HUES6 (cell line): ENCODE measurements around the gene KDM5B.

Source experiments
- H3K27ac ChIP-seq: 2 replicates; pipeline ENCODE4 v1.7.0; 2013; ENCODE audit warnings: low read depth, mild to moderate bottlenecking, low read length, inconsistent platforms
- H3K27me3 ChIP-seq: 2 replicates; pipeline ENCODE4 v1.6.1; 2013; ENCODE audit warnings: low read length; ENCODE audit not compliant: control insufficient read depth, insufficient read depth
- H3K36me3 ChIP-seq: 2 replicates; pipeline ENCODE4 v1.6.1; 2013; ENCODE audit warnings: low read length; ENCODE audit not compliant: control insufficient read depth, insufficient read depth
- H3K4me1 ChIP-seq: 2 replicates; pipeline ENCODE4 v1.6.1; 2013; ENCODE audit warnings: low read length; ENCODE audit not compliant: control insufficient read depth, insufficient read depth
- H3K4me3 ChIP-seq: 2 replicates; pipeline ENCODE4 v1.5.1; 2013; ENCODE audit warnings: low read depth, low read length
- H3K9ac ChIP-seq: one replicate; pipeline ENCODE4 v1.6.1; 2013; ENCODE audit warnings: mild to moderate bottlenecking, low read length
- H3K9me3 ChIP-seq: 2 replicates; pipeline ENCODE4 v1.6.1; 2013; ENCODE audit warnings: low read depth, low read length; ENCODE audit not compliant: control insufficient read depth, insufficient read depth

The KDM5B gene

GRCh38 chr1:202788800-202789199, 19.4 kb downstream of the KDM5B start:
- H3K36me3 ChIP-seq: peaks cover 2% of the 10 kb centered on the region; the same call in 1 of the 2 replicates
- H3K9me3 ChIP-seq: no peaks in the 10 kb centered on the region
- H3K9ac ChIP-seq: no peak overlapping the region
- no peaks in the 10 kb centered on the region for H3K27me3 ChIP-seq
- H3K27ac ChIP-seq: no peak overlapping the region
- H3K4me3 ChIP-seq: no peak overlapping the region
- H3K4me1 ChIP-seq: no peaks in the 10 kb centered on the region

GRCh38 chr1:202786804-202787203, 21.4 kb downstream of the KDM5B start:
- H3K4me3 ChIP-seq: no peak overlapping the region
- H3K9ac ChIP-seq: no peak overlapping the region
- H3K4me1 ChIP-seq: no peaks in the 10 kb centered on the region
- H3K27me3 ChIP-seq: no peaks in the 10 kb centered on the region
- H3K36me3 ChIP-seq: peaks cover 5% of the 10 kb centered on the region; the same call in 1 of the 2 replicates
- H3K27ac ChIP-seq: no peak overlapping the region
- H3K9me3 ChIP-seq: no peaks in the 10 kb centered on the region

DNA sequence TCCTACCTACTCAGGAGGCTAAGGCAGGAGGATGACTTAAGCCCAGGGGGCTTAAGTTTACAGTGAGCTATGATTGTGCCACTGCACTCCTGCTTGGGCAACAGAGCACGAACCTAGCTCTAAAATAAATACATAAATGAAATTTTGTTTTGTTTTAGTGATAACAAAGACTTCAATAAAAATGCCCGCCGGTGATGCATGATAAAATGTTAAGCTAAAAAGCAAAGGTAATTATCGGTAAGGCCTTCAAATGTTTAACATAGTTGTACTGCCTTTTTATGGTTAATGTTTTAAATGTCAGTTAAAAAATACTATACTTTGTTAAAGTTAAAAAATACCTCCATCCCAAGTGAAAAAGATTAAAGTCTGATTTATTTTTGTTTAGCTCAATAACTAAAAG, 27.0 kb downstream of the KDM5B start:
- no peak overlapping the region for H3K4me3 ChIP-seq
- H3K27me3 ChIP-seq: no peaks in the 10 kb centered on the region
- H3K36me3 ChIP-seq: peaks cover 19% of the 10 kb centered on the region
- no peaks in the 10 kb centered on the region for H3K9me3 ChIP-seq
- H3K27ac ChIP-seq: no peak overlapping the region
- no peak overlapping the region for H3K9ac ChIP-seq
- H3K4me1 ChIP-seq: no peaks in the 10 kb centered on the region

- H3K4me3 ChIP-seq: no peak overlapping the region
These were observed 38.1 kb downstream of the KDM5B start for GRCh38 chr1:202770135-202770534.

DNA sequence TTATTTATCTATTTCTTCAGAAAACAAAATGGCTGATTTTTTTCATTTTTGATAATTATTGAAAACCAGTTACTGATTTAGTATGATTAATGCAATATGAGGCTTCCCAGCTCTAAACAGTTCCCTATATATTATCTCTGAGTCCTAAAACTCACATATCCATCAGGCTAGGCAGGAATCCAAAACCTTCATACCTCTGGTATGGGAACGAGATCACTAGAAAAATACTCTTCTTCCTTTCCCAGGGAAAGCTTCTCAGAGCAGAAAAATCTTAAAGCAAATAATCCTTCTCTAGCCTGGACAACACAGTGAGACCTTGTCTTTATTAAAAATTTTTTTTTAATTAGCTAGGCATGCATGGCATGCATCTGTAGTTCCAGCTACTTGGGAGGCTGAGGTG, 42.5 kb downstream of the KDM5B start:
- no peaks in the 10 kb centered on the region for H3K9me3 ChIP-seq
- no peaks in the 10 kb centered on the region for H3K27me3 ChIP-seq
- H3K9ac ChIP-seq: no peak overlapping the region
- no peaks in the 10 kb centered on the region for H3K4me1 ChIP-seq
- peaks cover 92% of the 10 kb centered on the region for H3K36me3 ChIP-seq
- H3K27ac ChIP-seq: no peak overlapping the region
- H3K4me3 ChIP-seq: no peak overlapping the region

More at GRCh38 chr1:202770135-202770534, 38.1 kb downstream of the KDM5B start:
- peaks cover 88% of the 10 kb centered on the region for H3K36me3 ChIP-seq
- no peaks in the 10 kb centered on the region for H3K4me1 ChIP-seq
- H3K27ac ChIP-seq: no peak overlapping the region
- no peaks in the 10 kb centered on the region for H3K9me3 ChIP-seq
- no peak overlapping the region for H3K9ac ChIP-seq
- no peaks in the 10 kb centered on the region for H3K27me3 ChIP-seq

- no peaks in the 10 kb centered on the region for H3K9me3 ChIP-seq
- no peak overlapping the region for H3K27ac ChIP-seq
- H3K9ac ChIP-seq: no peak overlapping the region
- H3K36me3 ChIP-seq: peaks cover 100% of the 10 kb centered on the region
- H3K4me1 ChIP-seq: no peaks in the 10 kb centered on the region
- H3K4me3 ChIP-seq: no peak overlapping the region
- H3K27me3 ChIP-seq: no peaks in the 10 kb centered on the region
These were observed 46.2 kb downstream of the KDM5B start for GRCh38 chr1:202762019-202762418.

- Histone ChIP-seq H3K9me3 (no peaks in the 10 kb centered on the region), H3K36me3 (peaks cover 100% of the 10 kb centered on the region), H3K27me3 (no peaks in the 10 kb centered on the region), H3K4me1 (no peaks in the 10 kb centered on the region), H3K4me3 (no peak overlapping the region), H3K9ac (no peak overlapping the region), H3K27ac (no peak overlapping the region)
These were observed 47.6 kb downstream of the KDM5B start for GRCh38 chr1:202760589-202760988.

DNA sequence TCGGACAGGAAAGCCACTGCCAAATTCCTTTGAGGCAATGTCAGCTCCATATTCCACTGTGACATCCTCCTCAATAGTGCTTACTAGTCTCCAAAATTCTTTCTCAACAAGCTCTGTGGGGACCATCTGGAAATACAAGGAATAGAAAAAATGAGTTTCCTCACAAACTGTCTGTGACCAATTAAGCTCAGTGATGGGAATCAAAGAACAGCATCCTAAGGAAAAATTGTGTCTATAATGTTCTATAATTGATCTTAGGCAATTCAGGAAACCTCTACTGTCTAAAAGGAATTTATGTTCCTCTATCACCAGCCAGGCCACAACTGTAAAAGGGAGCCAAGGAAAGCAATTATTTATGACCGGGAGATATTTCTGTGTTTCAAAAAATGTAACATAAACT, 51.8 kb downstream of the KDM5B start:
- Histone ChIP-seq H3K4me3 (no peak overlapping the region), H3K9ac (no peak overlapping the region), H3K27ac (no peak overlapping the region), H3K9me3 (no peaks in the 10 kb centered on the region), H3K4me1 (no peaks in the 10 kb centered on the region), H3K36me3 (peaks cover 100% of the 10 kb centered on the region), H3K27me3 (no peaks in the 10 kb centered on the region)

DNA sequence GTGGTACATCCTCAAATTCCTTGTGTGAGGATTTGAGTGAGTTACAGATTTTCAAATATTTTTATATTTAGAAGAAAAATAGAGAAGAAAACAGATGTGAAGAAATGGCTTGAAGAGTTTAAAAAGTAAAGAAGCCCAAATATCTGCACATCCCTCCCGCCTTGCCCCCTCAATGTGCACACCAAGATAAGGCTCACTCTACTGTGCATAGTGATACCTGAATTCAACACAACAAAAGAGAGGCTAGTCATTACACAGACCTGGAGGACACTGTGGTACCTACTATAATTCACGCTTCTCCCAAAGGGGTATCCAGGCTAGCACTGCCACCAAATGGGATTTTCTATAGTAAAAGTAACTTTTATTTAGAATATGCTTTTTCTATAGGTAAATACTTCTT, 53.9 kb downstream of the KDM5B start:
- no peaks in the 10 kb centered on the region for H3K9me3 ChIP-seq
- no peaks in the 10 kb centered on the region for H3K27me3 ChIP-seq
- H3K36me3 ChIP-seq: peaks cover 100% of the 10 kb centered on the region
- no peak overlapping the region for H3K27ac ChIP-seq
- H3K4me3 ChIP-seq: no peak overlapping the region
- H3K4me1 ChIP-seq: no peaks in the 10 kb centered on the region
- H3K9ac ChIP-seq: no peak overlapping the region

DNA sequence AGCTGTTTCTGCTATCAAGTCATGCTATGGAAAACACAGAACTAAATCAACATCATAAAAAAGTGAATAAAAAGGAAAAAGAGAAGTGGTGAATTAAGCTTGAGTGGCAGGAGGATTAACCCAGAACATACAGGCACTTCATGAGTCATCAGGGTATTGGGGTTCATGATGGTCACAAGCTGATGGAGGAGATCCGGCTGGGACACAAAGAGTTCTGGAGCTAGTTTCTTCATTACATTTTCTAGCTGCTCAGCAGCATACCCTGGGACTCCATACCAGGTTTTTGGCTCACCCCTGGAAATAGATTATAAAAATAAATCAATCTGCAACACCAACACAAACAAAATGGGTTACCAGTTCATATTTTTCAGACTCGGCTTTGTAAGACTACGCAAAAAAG, 55.4 kb downstream of the KDM5B start:
- Histone ChIP-seq H3K36me3 (peaks cover 100% of the 10 kb centered on the region), H3K4me1 (no peaks in the 10 kb centered on the region), H3K9ac (no peak overlapping the region), H3K4me3 (no peak overlapping the region), H3K27ac (no peak overlapping the region), H3K9me3 (no peaks in the 10 kb centered on the region), H3K27me3 (no peaks in the 10 kb centered on the region)

- H3K9me3 ChIP-seq: no peaks in the 10 kb centered on the region
- H3K4me1 ChIP-seq: no peaks in the 10 kb centered on the region
- peaks cover 99% of the 10 kb centered on the region for H3K36me3 ChIP-seq
These were observed 57.5 kb downstream of the KDM5B start for GRCh38 chr1:202750761-202751160.

GRCh38 chr1:202750024-202750423, 58.2 kb downstream of the KDM5B start:
- Histone ChIP-seq H3K27ac (no peak overlapping the region), H3K9me3 (no peaks in the 10 kb centered on the region), H3K9ac (no peak overlapping the region), H3K27me3 (no peaks in the 10 kb centered on the region), H3K4me1 (no peaks in the 10 kb centered on the region), H3K36me3 (peaks cover 99% of the 10 kb centered on the region), H3K4me3 (no peak overlapping the region)

More at GRCh38 chr1:202750761-202751160, 57.5 kb downstream of the KDM5B start:
- Histone ChIP-seq H3K27ac (no peak overlapping the region), H3K9ac (no peak overlapping the region), H3K27me3 (no peaks in the 10 kb centered on the region), H3K4me3 (no peak overlapping the region)
